ENCODE data around the gene PPM1G.

PPM1G gene

DNA sequence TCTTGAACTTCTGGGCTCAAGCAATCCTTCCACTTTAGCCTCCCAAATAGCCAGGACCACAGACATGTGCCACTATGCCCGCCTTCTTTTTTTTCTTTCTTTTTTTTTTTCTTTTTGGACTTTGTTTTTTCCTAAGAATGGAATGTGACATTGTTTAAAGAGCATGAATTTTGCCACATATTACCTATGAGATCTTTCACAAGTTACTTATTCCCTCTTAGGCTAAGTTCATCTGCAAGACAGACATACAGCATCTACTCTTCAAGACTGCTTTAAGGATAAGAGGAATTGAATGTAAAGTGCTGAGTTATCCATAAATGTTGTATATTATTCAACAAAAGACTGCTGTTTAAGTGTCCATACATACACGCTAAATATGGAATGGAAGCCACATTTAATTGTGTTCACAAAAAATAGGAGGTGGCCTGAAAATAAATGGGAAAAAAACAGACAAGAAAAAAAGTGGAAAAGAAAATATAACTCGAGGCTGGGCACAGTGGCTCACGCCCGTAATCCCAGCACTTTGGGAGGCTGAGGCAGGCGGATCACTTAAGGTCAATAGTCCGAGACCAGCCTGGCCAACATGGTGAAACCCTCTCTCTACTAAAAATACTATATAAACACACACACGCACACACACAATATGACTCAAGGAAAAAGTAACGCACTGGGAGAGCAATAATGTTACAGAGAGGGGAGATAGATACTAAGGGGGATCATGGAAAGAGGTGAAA lies 3.2 kb upstream of the PPM1G start:
- DNase-seq (ENCODE audit: low read depth in 2 of 2): no peak

GRCh38 chr2:27408601-27409320 lies 630 bp downstream of the PPM1G start:
- no peak for DNase-seq (ENCODE audit: low read depth in 2 of 2)

- DNase-seq (ENCODE audit: low read depth in 2 of 2): no peak
Observed at GRCh38 chr2:27407798-27408491, 1.4 kb downstream of the PPM1G start.

- DNase-seq (ENCODE audit: low read depth in 2 of 2): no peak
Observed at GRCh38 chr2:27400348-27401135, 8.8 kb downstream of the PPM1G start.

- no peak for DNase-seq (ENCODE audit: low read depth in 2 of 2)
Observed at GRCh38 chr2:27398962-27399361, 10.4 kb downstream of the PPM1G start.

DNA sequence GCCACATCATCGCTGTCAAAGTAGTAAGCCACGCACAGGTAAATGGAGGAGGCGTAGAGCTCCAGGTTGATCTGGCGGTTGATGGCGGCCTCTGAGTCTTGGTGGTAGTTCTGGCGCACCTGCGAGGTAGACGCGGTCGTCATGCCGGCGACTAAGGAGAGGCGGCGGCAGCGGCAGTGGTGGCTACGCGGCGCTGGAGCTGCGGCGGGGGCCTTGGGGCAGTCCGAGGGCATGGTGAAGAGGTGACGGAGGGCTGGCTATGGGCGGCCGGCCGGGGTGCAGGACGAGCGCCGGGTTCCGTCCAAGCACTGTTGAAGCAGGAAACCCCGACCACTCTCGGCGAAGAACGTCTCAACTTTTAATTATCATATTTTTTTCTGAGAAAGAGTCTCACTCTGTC lies 16.2 kb downstream of the PPM1G start:
- no peak for DNase-seq (ENCODE audit: low read depth in 2 of 2)

GRCh38 chr2:27390822-27391679 lies 18.3 kb downstream of the PPM1G start:
- no peak for DNase-seq (ENCODE audit: low read depth in 2 of 2)

- no peak for DNase-seq (ENCODE audit: low read depth in 2 of 2)
Observed at GRCh38 chr2:27381577-27382181, 27.7 kb downstream of the PPM1G start.

DNA sequence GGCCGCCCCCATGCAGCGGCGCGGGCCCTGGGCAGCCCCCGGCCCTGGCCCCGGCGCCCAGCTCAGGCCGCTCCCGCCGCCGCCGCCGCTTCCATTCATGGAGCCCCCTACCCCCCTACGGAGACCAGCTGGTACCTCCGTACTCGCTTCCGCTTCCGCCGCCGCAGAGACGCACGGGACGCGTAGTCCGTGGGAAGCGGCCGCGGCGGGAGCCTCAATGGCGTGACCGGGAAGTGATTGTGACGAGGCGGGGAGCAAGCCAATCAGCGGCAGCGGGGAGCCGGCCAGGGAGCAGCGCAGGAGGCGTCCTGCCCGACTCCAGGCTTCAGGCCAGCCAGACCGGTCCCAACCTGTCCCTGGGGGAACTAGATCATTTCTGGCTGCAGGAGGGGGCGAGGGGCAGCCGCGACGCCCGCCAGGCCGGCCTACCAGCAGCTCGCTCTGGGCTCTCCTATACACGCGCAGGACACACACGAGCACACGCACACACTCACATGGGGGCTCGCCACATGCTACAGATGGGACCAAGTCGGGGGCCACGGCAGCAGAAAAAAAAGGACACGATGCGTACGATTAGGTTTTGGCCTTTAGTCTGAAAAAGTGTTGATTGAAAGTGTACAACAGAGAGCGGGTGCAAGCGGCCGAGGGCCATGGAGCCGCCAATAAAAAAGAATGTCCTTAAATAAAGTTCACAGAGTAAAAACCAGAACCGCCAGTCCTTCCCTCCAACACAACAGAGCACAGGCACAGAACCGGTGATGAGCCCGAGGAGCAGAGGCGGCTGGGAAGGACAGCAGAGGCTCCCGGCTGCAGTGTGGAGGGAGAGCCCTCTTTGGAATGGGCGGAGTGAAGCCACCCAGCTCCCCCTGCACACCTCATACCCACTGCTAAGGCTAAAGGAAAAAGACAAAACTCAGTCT lies 28.5 kb downstream of the PPM1G start, which contains the start of gene ZNF513:
ZNF513 (minus strand) TSS at position 109 of the 920 bp plus-strand sequence. CDS start 208 bp downstream, outside the sequence.
- DNase-seq (ENCODE audit: low read depth in 2 of 2): peak; percentile 72 to 74

- DNase-seq (ENCODE audit: low read depth in 2 of 2): no peak
Observed at GRCh38 chr2:27379836-27380625, 29.4 kb downstream of the PPM1G start.

GRCh38 chr2:27379383-27379835 lies 30.0 kb downstream of the PPM1G start:
- DNase-seq (ENCODE audit: low read depth in 2 of 2): no peak

DNA sequence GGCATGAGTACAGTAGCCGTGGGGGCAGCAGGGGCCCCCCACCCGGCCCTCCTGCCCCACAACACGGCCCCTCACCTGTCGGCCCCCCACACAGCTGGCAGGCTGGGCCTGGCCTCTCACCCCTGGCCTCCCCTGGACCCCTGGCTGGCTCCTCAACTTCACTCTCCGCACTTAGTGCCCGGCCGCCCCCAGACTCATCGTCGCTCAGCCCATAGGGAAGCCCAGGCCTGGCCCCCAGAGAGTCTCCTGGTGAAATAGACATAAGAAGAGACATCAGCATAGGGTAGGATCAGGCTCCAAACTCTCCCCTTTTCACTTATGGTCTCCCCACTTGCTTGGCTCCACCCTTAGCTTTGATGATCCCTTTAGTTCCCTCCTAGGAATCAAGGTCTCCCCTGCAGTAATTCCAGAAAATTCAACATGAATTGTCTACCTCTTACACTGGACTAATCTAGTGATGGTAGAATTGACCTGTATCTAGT lies 30.5 kb downstream of the PPM1G start:
- no peak for DNase-seq (ENCODE audit: low read depth in 2 of 2)

- no peak for DNase-seq (ENCODE audit: low read depth in 2 of 2)
Observed at GRCh38 chr2:27378096-27378808, 31.1 kb downstream of the PPM1G start.

DNA sequence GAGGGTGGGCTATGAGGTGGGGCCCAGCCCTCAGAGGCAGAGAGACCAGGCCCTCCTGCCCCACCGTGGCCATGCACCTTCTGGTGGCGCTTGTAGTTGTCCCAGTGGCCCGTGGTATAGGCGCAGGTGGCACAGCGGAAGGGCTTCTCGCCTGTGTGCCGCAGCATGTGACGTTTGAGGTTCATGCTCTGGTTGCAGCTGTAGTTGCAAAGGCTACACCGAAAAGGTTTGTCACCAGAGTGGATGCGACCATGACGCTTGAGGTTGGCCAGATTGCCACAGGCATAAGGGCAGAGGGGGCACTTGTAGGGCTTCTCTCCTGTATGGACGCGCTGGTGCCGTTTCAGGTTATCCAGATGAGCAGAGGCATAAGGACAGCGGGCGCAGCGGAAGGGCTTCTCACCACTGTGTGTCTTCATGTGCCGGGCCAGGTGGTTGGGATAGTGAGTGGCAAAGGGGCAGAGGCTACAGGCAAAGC lies 31.7 kb downstream of the PPM1G start:
- no peak for DNase-seq (ENCODE audit: low read depth in 2 of 2)

DNA sequence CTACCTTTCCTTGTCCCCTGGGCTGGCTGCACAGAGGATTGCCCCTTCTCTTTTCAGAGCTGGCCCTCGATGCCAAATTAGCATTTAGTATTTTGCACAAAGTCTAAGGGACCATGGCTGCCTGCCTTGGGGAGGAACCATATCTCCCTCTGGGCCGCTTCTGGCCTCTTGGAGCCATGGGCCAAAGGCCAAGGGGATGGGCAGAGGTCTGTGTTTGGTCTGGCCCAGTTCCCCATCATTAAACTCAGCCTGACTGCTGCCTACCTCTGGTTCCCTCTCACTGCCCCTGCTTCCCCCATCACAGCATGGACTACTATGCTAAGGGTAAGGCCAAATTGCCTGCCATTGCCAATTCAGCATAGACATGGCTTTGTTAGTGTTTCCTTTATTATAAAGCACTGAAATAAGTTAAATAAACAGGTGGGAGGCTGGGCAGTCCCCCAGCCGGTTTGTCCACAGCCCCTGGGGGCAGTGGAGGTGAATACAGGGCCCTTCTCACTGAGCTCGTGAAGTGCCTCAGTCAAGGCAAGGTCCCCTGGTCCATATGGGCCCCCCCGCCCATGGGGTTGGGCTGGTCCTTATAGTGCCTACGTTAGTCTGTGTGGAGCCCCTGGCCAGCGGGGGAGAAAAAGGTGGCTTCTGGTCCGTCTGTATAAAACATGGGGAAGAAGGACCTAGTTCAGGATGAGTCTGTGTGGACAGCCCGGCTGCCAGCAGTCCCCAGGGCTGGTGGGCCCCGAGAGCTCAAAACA lies 32.3 kb downstream of the PPM1G start:
- DNase-seq (ENCODE audit: low read depth in 2 of 2): no peak

DNA sequence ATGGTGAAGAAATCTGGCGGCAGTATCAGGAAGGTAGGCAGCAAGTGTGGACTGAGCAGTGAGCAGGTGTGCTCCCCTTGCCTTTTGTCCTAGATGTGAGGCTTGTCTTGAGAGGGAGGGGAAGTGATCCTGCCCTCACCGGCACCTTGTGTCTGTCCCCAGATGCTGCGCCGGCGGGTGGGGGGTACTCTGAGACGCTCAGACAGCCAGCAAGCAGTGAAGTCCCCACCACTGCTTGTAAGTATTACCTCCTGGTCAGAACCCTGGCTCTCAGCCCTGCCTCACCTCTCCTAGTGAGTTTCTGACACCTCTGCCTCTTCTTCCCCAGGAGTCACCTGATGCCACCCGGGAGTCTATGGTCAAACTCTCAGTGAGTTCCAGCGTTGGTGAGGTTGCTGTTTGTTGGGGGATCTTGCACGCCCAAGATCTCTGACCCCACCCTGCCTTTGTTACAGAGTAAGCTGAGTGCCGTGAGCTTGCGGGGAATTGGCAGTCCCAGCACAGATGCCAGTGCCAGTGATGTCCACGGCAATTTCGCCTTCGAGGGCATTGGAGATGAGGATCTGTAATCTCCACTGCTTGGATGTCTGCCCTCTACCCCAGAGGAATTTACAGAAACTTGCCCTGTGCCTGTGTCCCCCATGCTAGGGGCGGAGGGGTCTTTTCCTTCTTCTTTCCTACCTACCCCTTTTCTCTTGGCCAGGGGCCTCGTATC lies 33.1 kb downstream of the PPM1G start:
- no peak for DNase-seq (ENCODE audit: low read depth in 2 of 2)
